Astrocyte (in vitro differentiated cells and primary cell): Measurements from ENCODE around the gene TMEM108. TPM values are rescaled to one million over a fixed set of nuclear protein-coding genes. Genes with fewer than 3 reads are reported as not detected.

Experiments used
- DNase-seq: peaks from one replicate; pipeline ENCODE4 v3.0.0-alpha.2; 2010; ENCODE audit warnings: low read depth
- FAIRE-seq: peaks from 2 replicates; lab custom pipeline; 2011; peaks lifted over from hg19 to GRCh38; lab: Jason Lieb, UNC
- H2AFZ ChIP-seq: 2 replicates; pipeline ENCODE4 v1.6.0; 2012; ENCODE audit warnings: low read depth, low read length, inconsistent platforms
- H3K27ac ChIP-seq: 2 replicates; pipeline ENCODE4 v1.5.1; 2011; ENCODE audit warnings: low read depth, low read length, inconsistent platforms
- H3K27me3 ChIP-seq: 2 replicates; pipeline ENCODE4 v1.6.0; 2011; ENCODE audit warnings: low read length, inconsistent platforms; ENCODE audit not compliant: insufficient read depth
- H3K36me3 ChIP-seq: 2 replicates; pipeline ENCODE4 v1.5.1; 2011; ENCODE audit warnings: low read length, inconsistent platforms; ENCODE audit not compliant: insufficient read depth
- H3K4me1 ChIP-seq: 2 replicates; pipeline ENCODE4 v1.5.1; 2011; ENCODE audit warnings: low read length, inconsistent platforms; ENCODE audit not compliant: insufficient read depth
- H3K4me2 ChIP-seq: 2 replicates; pipeline ENCODE4 v1.6.0; 2012; ENCODE audit warnings: low read length, inconsistent platforms
- H3K4me3 ChIP-seq: 2 replicates; pipeline ENCODE4 v1.5.1; 2011; ENCODE audit warnings: low read depth, mild to moderate bottlenecking, low read length, inconsistent platforms; ENCODE audit not compliant: insufficient read depth
- H3K79me2 ChIP-seq: 2 replicates; pipeline ENCODE4 v1.6.0; 2012; ENCODE audit warnings: mild to moderate bottlenecking, low read length, inconsistent platforms; ENCODE audit not compliant: insufficient read depth
- H3K9ac ChIP-seq: 2 replicates; pipeline ENCODE4 v1.6.0; 2012; ENCODE audit warnings: mild to moderate bottlenecking, low read length, inconsistent platforms
- H3K9me3 ChIP-seq: 2 replicates; pipeline ENCODE4 v1.5.1; 2012; ENCODE audit warnings: low read depth, mild to moderate bottlenecking, low read length, inconsistent platforms; ENCODE audit not compliant: insufficient read depth
- H4K20me1 ChIP-seq: 2 replicates; pipeline ENCODE4 v1.6.0; 2012; ENCODE audit warnings: low read length, inconsistent platforms; ENCODE audit not compliant: insufficient read depth
- H3K27ac Mint-ChIP-seq: one replicate; pipeline ENCODE4 v1.8.0; 2021; ENCODE audit warnings: mild to moderate bottlenecking, mixed read lengths; ENCODE audit not compliant: unreplicated experiment
- H3K27me3 Mint-ChIP-seq: one replicate; pipeline ENCODE4 v1.8.0; 2021; ENCODE audit warnings: low read depth, mixed read lengths; ENCODE audit not compliant: unreplicated experiment
- H3K36me3 Mint-ChIP-seq: one replicate; pipeline ENCODE4 v1.8.0; 2021; ENCODE audit warnings: low read depth, mixed read lengths; ENCODE audit not compliant: unreplicated experiment
- H3K4me1 Mint-ChIP-seq: one replicate; pipeline ENCODE4 v1.8.0; 2021; ENCODE audit warnings: low read depth, mixed read lengths; ENCODE audit not compliant: unreplicated experiment
- H3K4me3 Mint-ChIP-seq: one replicate; pipeline ENCODE4 v1.8.0; 2021; ENCODE audit warnings: mild to moderate bottlenecking, moderate library complexity, mixed read lengths; ENCODE audit not compliant: unreplicated experiment
- H3K9me3 Mint-ChIP-seq: one replicate; pipeline ENCODE4 v1.8.0; 2021; ENCODE audit warnings: mild to moderate bottlenecking, mixed read lengths; ENCODE audit not compliant: unreplicated experiment
- EZH2 ChIP-seq: IDR thresholded peaks from 2 replicates; pipeline ENCODE4 v1.6.1; 2012; ENCODE audit warnings: mild to moderate bottlenecking, low read length, inconsistent platforms; ENCODE audit not compliant: insufficient read depth
- total RNA-seq: library from RNA; stranded (reverse); gene quantifications from 2 replicates; pipeline ENCODE4 v1.2.1, GENCODE V29; 2021
- TF ChIP-seq, protein P1 (sequence below): IDR thresholded peaks from 2 replicates; pipeline ENCODE4 v1.5.1; 2011; ENCODE audit warnings: low read depth, mild to moderate bottlenecking, inconsistent platforms, low read length, moderate library complexity; ENCODE audit not compliant: insufficient read depth

Gene TMEM108
- total RNA-seq, 1 donor from 2014 or later = 5.6 TPM

DNA sequence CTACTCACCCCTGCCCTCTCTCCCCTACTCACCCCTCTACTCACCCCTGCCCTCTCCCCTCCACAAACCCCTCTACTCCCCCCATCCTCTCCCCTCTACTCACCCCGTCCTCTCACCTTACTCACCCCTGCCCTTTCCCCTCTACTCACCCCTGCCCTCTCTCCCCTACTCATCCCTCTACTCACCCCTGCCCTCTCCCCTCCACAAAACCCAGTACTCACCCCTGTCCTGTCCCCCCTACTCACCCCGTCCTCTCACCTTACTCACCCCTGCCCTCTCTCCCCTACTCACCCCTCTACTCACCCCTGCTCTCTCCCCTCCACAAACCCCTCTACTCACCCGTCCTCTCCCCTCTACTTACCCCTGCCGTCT, 375.8 kb downstream of the TMEM108 start:
- FAIRE-seq (no peak), DNase-seq (no peak)
- Histone ChIP-seq H3K4me3 (no peak overlapping the region), H2AFZ (no peak overlapping the region), H3K27me3 (no peaks in the 10 kb centered on the region), H3K9me3 (no peaks in the 10 kb centered on the region), H3K36me3 (no peaks in the 10 kb centered on the region), H4K20me1 (no peaks in the 10 kb centered on the region), H3K79me2 (no peaks in the 10 kb centered on the region), H3K4me1 (no peaks in the 10 kb centered on the region), H3K9ac (no peak overlapping the region), H3K27ac (no peak overlapping the region), H3K4me2 (peak overlapping the region; percentile 42)
- Mint-ChIP-seq H3K4me1 (peaks cover 25% of the 10 kb centered on the region), H3K9me3 (no peaks in the 10 kb centered on the region), H3K4me3 (no peak overlapping the region), H3K36me3 (no peaks in the 10 kb centered on the region), H3K27ac (no peak overlapping the region), H3K27me3 (no peaks in the 10 kb centered on the region)
- TF ChIP-seq, protein P1, sequence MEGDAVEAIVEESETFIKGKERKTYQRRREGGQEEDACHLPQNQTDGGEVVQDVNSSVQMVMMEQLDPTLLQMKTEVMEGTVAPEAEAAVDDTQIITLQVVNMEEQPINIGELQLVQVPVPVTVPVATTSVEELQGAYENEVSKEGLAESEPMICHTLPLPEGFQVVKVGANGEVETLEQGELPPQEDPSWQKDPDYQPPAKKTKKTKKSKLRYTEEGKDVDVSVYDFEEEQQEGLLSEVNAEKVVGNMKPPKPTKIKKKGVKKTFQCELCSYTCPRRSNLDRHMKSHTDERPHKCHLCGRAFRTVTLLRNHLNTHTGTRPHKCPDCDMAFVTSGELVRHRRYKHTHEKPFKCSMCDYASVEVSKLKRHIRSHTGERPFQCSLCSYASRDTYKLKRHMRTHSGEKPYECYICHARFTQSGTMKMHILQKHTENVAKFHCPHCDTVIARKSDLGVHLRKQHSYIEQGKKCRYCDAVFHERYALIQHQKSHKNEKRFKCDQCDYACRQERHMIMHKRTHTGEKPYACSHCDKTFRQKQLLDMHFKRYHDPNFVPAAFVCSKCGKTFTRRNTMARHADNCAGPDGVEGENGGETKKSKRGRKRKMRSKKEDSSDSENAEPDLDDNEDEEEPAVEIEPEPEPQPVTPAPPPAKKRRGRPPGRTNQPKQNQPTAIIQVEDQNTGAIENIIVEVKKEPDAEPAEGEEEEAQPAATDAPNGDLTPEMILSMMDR = no peak
- no peak for TF ChIP-seq EZH2

DNA sequence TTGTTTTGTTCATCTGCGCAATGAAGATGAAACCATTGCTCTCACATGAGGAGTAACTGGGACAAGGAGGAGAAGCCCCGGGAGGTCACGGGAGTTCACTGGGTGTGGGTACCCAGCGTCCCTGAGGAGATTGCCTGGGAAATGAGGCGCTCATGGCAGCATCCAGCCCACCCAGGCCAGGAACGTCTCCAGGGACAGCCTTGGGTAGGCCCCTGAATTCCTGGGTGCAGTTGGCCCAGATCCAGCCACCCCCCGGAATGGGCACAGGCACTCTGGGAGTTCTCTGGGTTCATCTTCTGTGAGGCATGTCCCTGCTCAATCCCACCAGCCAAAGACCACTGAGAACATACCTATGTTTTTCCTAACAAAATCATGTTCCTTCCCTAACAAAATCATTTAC, 380.2 kb downstream of the TMEM108 start:
- Histone ChIP-seq H2AFZ (no peak overlapping the region), H3K27ac (no peak overlapping the region), H4K20me1 (no peaks in the 10 kb centered on the region), H3K9ac (no peak overlapping the region), H3K79me2 (no peaks in the 10 kb centered on the region), H3K9me3 (no peaks in the 10 kb centered on the region), H3K27me3 (no peaks in the 10 kb centered on the region), H3K4me1 (no peaks in the 10 kb centered on the region), H3K4me2 (no peak overlapping the region), H3K4me3 (no peak overlapping the region), H3K36me3 (no peaks in the 10 kb centered on the region)
- TF ChIP-seq EZH2 = no peak
- TF ChIP-seq, protein P1 = no peak
- Mint-ChIP-seq H3K9me3 (no peaks in the 10 kb centered on the region), H3K36me3 (peaks cover 2% of the 10 kb centered on the region), H3K4me1 (peaks cover 3% of the 10 kb centered on the region), H3K4me3 (no peak overlapping the region), H3K27me3 (peaks cover 19% of the 10 kb centered on the region), H3K27ac (no peak overlapping the region)
- no peak for FAIRE-seq
- DNase-seq = no peak

DNA sequence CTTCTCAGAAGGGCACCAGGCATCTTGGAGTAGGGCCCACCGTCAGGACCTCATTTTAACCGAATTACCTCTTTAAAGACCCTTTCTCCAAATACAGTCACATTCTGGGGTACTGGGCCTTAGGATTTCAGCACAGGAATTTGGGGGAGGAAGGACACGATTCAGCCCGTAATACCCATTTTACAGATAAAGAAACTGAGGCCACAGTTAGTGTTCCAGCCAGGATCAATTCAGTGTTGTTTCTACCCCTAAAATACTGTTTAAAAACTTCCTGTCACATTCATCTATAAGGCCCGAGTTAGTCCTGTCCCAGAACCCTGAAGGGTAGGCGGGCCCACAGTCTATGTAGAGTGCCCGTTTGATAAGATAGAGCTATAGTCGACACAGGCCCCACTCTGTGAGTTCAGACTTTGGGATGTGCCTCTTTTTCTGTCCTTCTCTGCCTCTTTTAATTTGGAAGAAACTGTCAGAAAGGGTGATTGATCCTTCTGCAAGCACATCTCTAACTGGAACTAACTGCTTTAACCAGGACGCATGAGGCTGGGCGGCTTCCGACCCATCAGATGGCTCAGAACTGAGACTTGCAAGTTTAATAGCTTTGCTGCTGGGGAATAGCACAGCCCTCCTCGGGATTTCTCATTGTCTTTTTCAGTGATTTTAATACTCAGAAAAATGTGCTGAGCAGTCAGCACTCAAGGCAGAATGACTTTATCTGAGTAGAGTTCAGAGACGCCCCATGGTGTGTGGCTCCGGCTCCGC, 381.1 kb downstream of the TMEM108 start:
- no peaks in the 10 kb centered on the region for H3K79me2 ChIP-seq
- Mint-ChIP-seq H3K27me3 (peaks cover 19% of the 10 kb centered on the region), H3K4me1 (no peaks in the 10 kb centered on the region), H3K36me3 (peaks cover 2% of the 10 kb centered on the region), H3K4me3 (no peak overlapping the region), H3K27ac (no peak overlapping the region), H3K9me3 (no peaks in the 10 kb centered on the region)
- H2AFZ ChIP-seq = no peak overlapping the region
- FAIRE-seq = no peak
- H3K36me3 ChIP-seq = no peaks in the 10 kb centered on the region
- no peaks in the 10 kb centered on the region for H3K27me3 ChIP-seq
- no peak for DNase-seq
- H3K4me3 ChIP-seq = no peak overlapping the region
- TF ChIP-seq, protein P1 = no peak
- TF ChIP-seq EZH2 = no peak
- H3K9ac ChIP-seq = no peak overlapping the region
- no peaks in the 10 kb centered on the region for H3K9me3 ChIP-seq
- no peak overlapping the region for H3K27ac ChIP-seq
- no peaks in the 10 kb centered on the region for H4K20me1 ChIP-seq
- no peaks in the 10 kb centered on the region for H3K4me1 ChIP-seq
- H3K4me2 ChIP-seq = no peak overlapping the region
